Testis (tissue), 2 donors: ENCODE results near the gene SYNRG.

Experiments used
- CTCF ChIP-seq, 3 experiments: fragments of 450-650 bp in 2 of 3; fragments of 200-600 bp in 1 of 3; sonication (generic) in 1 of 3; IDR thresholded peaks; one replicate each; pipeline ENCODE4 v1.5.1; 2016 to 2019; ENCODE audit warnings: antibody characterized with exemption in 3 of 3, mild to moderate bottlenecking in 2 of 3, moderate library complexity in 1 of 3
- POLR2A ChIP-seq: fragments of 450-650 bp; IDR thresholded peaks from one replicate; pipeline ENCODE4 v1.6.1; 2017; ENCODE audit warnings: antibody characterized with exemption, mild to moderate bottlenecking, moderate library complexity

GRCh38 chr17:37643118-37643766, 34.0 kb upstream of the SYNRG start, which contains the start of gene DDX52:
- TF ChIP-seq CTCF (IDR thresholded peaks at IDR 0.05) (no peak), POLR2A (no peak)
